Endothelial cell of umbilical vein (primary cell): ENCODE measurements around the gene PCMTD2. TPM values are rescaled to one million over a fixed set of nuclear protein-coding genes. Genes with fewer than 3 reads are reported as not detected.

Experiments
- BruUV-seq: library from RNA; stranded (reverse); fragments of 400-500 nt; replicated peaks from 2 replicates; lab custom pipeline; 2021; lab: Mats Ljungman, UMichigan
- CTCF ChIA-PET: fragments of 300-600, 350-600 bp; sonication (Branson Sonifier 250); formaldehyde crosslinking; loops from one replicate; lab custom pipeline; 2021; ENCODE audit warnings: antibody characterized with exemption, inconsistent platforms; lab: Charles Lee
- POLR2A ChIA-PET: fragments of 300-600, 350-600 bp; sonication (Branson Sonifier 250); formaldehyde crosslinking; loops from one replicate; lab custom pipeline; 2021; ENCODE audit warnings: antibody characterized with exemption, inconsistent platforms; lab: Charles Lee
- DNase-seq: peaks from one replicate; pipeline ENCODE4 v3.0.0-alpha.2; 2011; ENCODE audit warnings: low read depth, low spot score
- FAIRE-seq: peaks from 2 replicates; lab custom pipeline; 2011; peaks lifted over from hg19 to GRCh38; lab: Jason Lieb, UNC
- H2AFZ ChIP-seq: 2 replicates; pipeline ENCODE4 v1.6.0; 2012; ENCODE audit warnings: low read depth, low read length, control low read depth, inconsistent platforms
- H3K27ac ChIP-seq: 2 replicates; pipeline ENCODE4 v1.5.1; 2011; ENCODE audit warnings: low read depth, mild to moderate bottlenecking, control low read depth, low read length, moderate library complexity; ENCODE audit not compliant: insufficient read depth
- H3K27me3 ChIP-seq, 2 experiments: 2 replicates each; pipeline versions ENCODE4 v1.6.0 to v1.6.1; 2011; ENCODE audit warnings: low read length in 2 of 2, mixed read lengths in 1 of 2; ENCODE audit not compliant: control insufficient read depth in 2 of 2, insufficient read depth in 2 of 2
- H3K36me3 ChIP-seq, 2 experiments: 2 replicates in 1 of 2; 3 replicates in 1 of 2; pipeline ENCODE4 v1.5.1; 2011; ENCODE audit warnings: low read length in 2 of 2, mild to moderate bottlenecking in 1 of 2, moderate library complexity in 1 of 2; ENCODE audit not compliant: control insufficient read depth in 2 of 2, insufficient read depth in 2 of 2; ENCODE audit errors: extremely low read depth in 1 of 2
- H3K4me1 ChIP-seq: 3 replicates; pipeline ENCODE4 v1.5.1; 2011; ENCODE audit warnings: mild to moderate bottlenecking, low read length; ENCODE audit not compliant: control insufficient read depth, insufficient read depth; ENCODE audit errors: extremely low read depth
- H3K4me2 ChIP-seq: 2 replicates; pipeline ENCODE4 v1.6.1; 2011; ENCODE audit warnings: low read length, control low read depth, mixed read lengths; ENCODE audit not compliant: insufficient read depth
- H3K4me3 ChIP-seq, 3 experiments: fragments of 200-600 bp in 1 of 3; sonication (generic), shearing (Covaris generic) in 1 of 3; replicated peaks in 1 of 3; 2 replicates each; pipeline ENCODE4 v1.5.1; 2011 to 2016; ENCODE audit warnings: control low read depth in 3 of 3, low read length in 3 of 3, mild to moderate bottlenecking in 2 of 3, inconsistent platforms in 1 of 3, low read depth in 1 of 3, moderate library complexity in 1 of 3; ENCODE audit not compliant: insufficient read depth in 1 of 3
- H3K79me2 ChIP-seq: 2 replicates; pipeline ENCODE4 v1.6.0; 2012; ENCODE audit warnings: low read length, inconsistent platforms; ENCODE audit not compliant: control insufficient read depth, insufficient read depth
- H3K9ac ChIP-seq: replicated peaks from 2 replicates; pipeline ENCODE3; 2011; ENCODE audit warnings: low read length, control low read depth; ENCODE audit not compliant: insufficient read depth; ENCODE audit errors: extremely low read depth
- H3K9me1 ChIP-seq: replicated peaks from 3 replicates; pipeline ENCODE4 v1.6.0; 2011; ENCODE audit warnings: mild to moderate bottlenecking, low read length; ENCODE audit not compliant: control insufficient read depth, insufficient read depth; ENCODE audit errors: extremely low read depth
- H3K9me3 ChIP-seq: replicated peaks from 2 replicates; pipeline ENCODE4 v1.5.1; 2012; ENCODE audit warnings: low read length, inconsistent platforms; ENCODE audit not compliant: control insufficient read depth, insufficient read depth
- H4K20me1 ChIP-seq: replicated peaks from 2 replicates; pipeline ENCODE3; 2011; ENCODE audit warnings: mild to moderate bottlenecking, low read length; ENCODE audit not compliant: control insufficient read depth, insufficient read depth; ENCODE audit errors: extremely low read depth
- CTCF ChIP-seq, 2 donors: IDR thresholded peaks; 1 replicate in 1 of 2; 2 replicates in 1 of 2; pipeline ENCODE4 v1.5.1; 2011; ENCODE audit warnings: low read length in 2 of 2, mild to moderate bottlenecking in 2 of 2, moderate library complexity in 2 of 2, control low read depth in 1 of 2, inconsistent platforms in 1 of 2, low read depth in 1 of 2; ENCODE audit not compliant: insufficient read depth in 1 of 2; ENCODE audit errors: extremely low read depth in 1 of 2
- EZH2 ChIP-seq: IDR thresholded peaks from 2 replicates; pipeline ENCODE4 v1.6.1; 2012; ENCODE audit warnings: borderline replicate concordance, low read depth, mild to moderate bottlenecking, moderate library complexity, low read length, inconsistent platforms; ENCODE audit not compliant: severe bottlenecking
- FOS ChIP-seq: IDR thresholded peaks from 2 replicates; pipeline ENCODE4 v1.6.1; 2011; ENCODE audit warnings: mild to moderate bottlenecking, low read length, moderate library complexity, borderline replicate concordance; ENCODE audit not compliant: insufficient read depth
- GATA2 ChIP-seq: IDR thresholded peaks from 2 replicates; pipeline ENCODE4 v1.7.0; 2011; ENCODE audit warnings: low read depth, mild to moderate bottlenecking, moderate library complexity, mixed read lengths, low read length; ENCODE audit not compliant: insufficient read length, insufficient read depth
- JUN ChIP-seq: IDR thresholded peaks from 2 replicates; pipeline ENCODE4 v1.6.1; 2011; ENCODE audit warnings: borderline replicate concordance, low read depth; ENCODE audit not compliant: insufficient read length, insufficient read depth
- MAX ChIP-seq: IDR thresholded peaks from 2 replicates; pipeline ENCODE4 v1.6.1; 2011; ENCODE audit not compliant: insufficient read depth, insufficient read length
- MYC ChIP-seq: IDR thresholded peaks from one replicate; pipeline ENCODE4 v1.6.1; 2011; ENCODE audit warnings: mild to moderate bottlenecking, low read depth, low read length
- POLR2A ChIP-seq: IDR thresholded peaks from 2 replicates; pipeline ENCODE4 v1.6.1; 2012; ENCODE audit warnings: low read depth, mild to moderate bottlenecking, control low read depth, low read length
- POLR2AphosphoS5 ChIP-seq: IDR thresholded peaks from 2 replicates; pipeline ENCODE4 v1.6.1; 2012; ENCODE audit warnings: low read depth, mild to moderate bottlenecking, control low read depth, low read length, moderate library complexity; ENCODE audit not compliant: insufficient read depth
- dilution Hi-C: fragments of 300-500 bp; cut with MboI; formaldehyde crosslinking; loops from one replicate; pipeline ENCODE4 v1.15.0; 2019; ENCODE audit warnings: low sequenced_read_pairs; ENCODE audit not compliant: extremely low pct_ligation_motif_present
- intact Hi-C: fragments of 100-400 bp; cut with micrococcal nuclease; formaldehyde crosslinking; loops from one replicate; pipeline ENCODE4 v1.10.0; 2022
- polyA plus RNA-seq, 4 experiments: library from polyadenylated mRNA; depleted of rRNA in 3 of 4; stranded (reverse) in 3 of 4; unstranded in 1 of 4; fragments of >200 nt; gene quantifications; 2 replicates each; pipeline versions ENCODE4 v1.2.1 to v1.2.3, GENCODE V29; 2011 to 2012; ENCODE audit warnings: missing spikeins in 1 of 4
- total RNA-seq: library from RNA; stranded (reverse); gene quantifications from 2 replicates; pipeline ENCODE4 v1.2.3, GENCODE V29; 2021

The PCMTD2 gene
- total and polyA plus RNA-seq, 2 donors (not counting 3 experiments of a cell fraction or from before 2014, with no cell fraction given): 27.4 to 45.7 TPM

GRCh38 chr20:64236137-64237088, 19.1 kb upstream of the PCMTD2 start:
- Histone ChIP-seq H4K20me1 (no peaks in the 10 kb centered on the region), H3K4me2 (no peak overlapping the region), H3K9ac (no peak overlapping the region), H3K36me3 (no peaks in the 10 kb centered on the region), H2AFZ (no peak overlapping the region), H3K4me1 (no peaks in the 10 kb centered on the region), H3K9me3 (no peaks in the 10 kb centered on the region), H3K9me1 (no peaks in the 10 kb centered on the region), H3K27ac (no peak overlapping the region), H3K27me3 (no peaks in the 10 kb centered on the region), H3K79me2 (no peaks in the 10 kb centered on the region), H3K4me3 (no peak overlapping the region)
- intact Hi-C loops (no loop called here), dilution Hi-C loops (no loop called here)
- DNase-seq: no peak
- ChIA-PET CTCF (no interaction called here), POLR2A (no interaction called here)
- TF ChIP-seq FOS: no peak
- no peak for TF ChIP-seq GATA2
- TF ChIP-seq POLR2A: no peak
- TF ChIP-seq JUN: no peak
- no peak for TF ChIP-seq POLR2AphosphoS5
- no peak for FAIRE-seq
- BruUV-seq: no TSS peak

- Histone ChIP-seq H3K36me3 (no peaks in the 10 kb centered on the region), H3K27me3 (no peaks in the 10 kb centered on the region), H2AFZ (no peak overlapping the region), H3K4me2 (no peak overlapping the region), H3K9me1 (no peaks in the 10 kb centered on the region), H3K4me3 (no peak overlapping the region), H3K27ac (no peak overlapping the region), H3K79me2 (no peaks in the 10 kb centered on the region), H4K20me1 (no peaks in the 10 kb centered on the region), H3K4me1 (no peaks in the 10 kb centered on the region), H3K9ac (no peak overlapping the region), H3K9me3 (no peaks in the 10 kb centered on the region)
- dilution Hi-C loops: no loop called here
- TF ChIP-seq POLR2A: no peak
- TF ChIP-seq POLR2AphosphoS5: no peak
- no peak for TF ChIP-seq JUN
- TF ChIP-seq EZH2: no peak
- TF ChIP-seq MYC: no peak
- TF ChIP-seq GATA2: no peak
- no peak for TF ChIP-seq FOS
- TF ChIP-seq CTCF (IDR thresholded peaks at IDR 0.05; ENCODE audit: extremely low read depth in 1 of 2, insufficient read depth in 1 of 2, low read depth in 1 of 2, low read length in 2 of 2): no peak
- no peak for TF ChIP-seq MAX
- no peak for FAIRE-seq
- intact Hi-C loops: no loop called here
- POLR2A ChIA-PET: no interaction called here
- no TSS peak for BruUV-seq
- CTCF ChIA-PET: no interaction called here
- DNase-seq: no peak
Measured at GRCh38 chr20:64237316-64237715, 18.2 kb upstream of the PCMTD2 start.
